Activated T-helper 1 cell treated with anti-CD3 and anti-CD28 coated beads, Interleukin-2, amount 50 U/mL, for 16 hours (primary cell): ENCODE results near the gene GPX3.

Experiments
- DNase-seq, 2 donors: peaks; one replicate each; pipeline ENCODE4 v3.0.0-alpha.2; 2020; ENCODE audit warnings: low read depth in 1 of 2, low spot score in 1 of 2

GPX3 gene

GRCh38 chr5:151020304-151021110 is at the start of gene GPX3:
Gene GPX3 (plus strand): TSS chr5:151020591. CDS start chr5:151020655, 64 bp downstream.
- DNase-seq, result no peak

GRCh38 chr5:150978590-150978989 is 41.8 kb upstream of the GPX3 start:
- no peak for DNase-seq

GRCh38 chr5:150987746-150988145 is 32.6 kb upstream of the GPX3 start:
- DNase-seq, result no peak

GRCh38 chr5:150989695-150990094 is 30.7 kb upstream of the GPX3 start:
- no peak for DNase-seq

GRCh38 chr5:150992705-150993104 is 27.7 kb upstream of the GPX3 start:
- DNase-seq, result no peak

GRCh38 chr5:150993422-150993821 is 27.0 kb upstream of the GPX3 start:
- DNase-seq, result no peak

GRCh38 chr5:150993826-150994412 is 26.5 kb upstream of the GPX3 start:
- DNase-seq, result no peak

GRCh38 chr5:150999704-151000442 is 20.5 kb upstream of the GPX3 start:
- no peak for DNase-seq

GRCh38 chr5:151001436-151001835 is 19.0 kb upstream of the GPX3 start:
- DNase-seq, result no peak

- DNase-seq, result no peak
These were observed 18.1 kb upstream of the GPX3 start for GRCh38 chr5:151002250-151002649.

GRCh38 chr5:151002681-151003502 is 17.5 kb upstream of the GPX3 start:
- DNase-seq, result no peak

- DNase-seq, result no peak
These were observed 16.9 kb upstream of the GPX3 start for GRCh38 chr5:151003503-151003860.

- no peak for DNase-seq
These were observed 15.9 kb upstream of the GPX3 start for GRCh38 chr5:151004499-151004898.

- DNase-seq, result no peak
These were observed 15.0 kb upstream of the GPX3 start for GRCh38 chr5:151005187-151005949.

GRCh38 chr5:151005950-151006576 is 14.3 kb upstream of the GPX3 start:
- no peak for DNase-seq

- DNase-seq, result no peak
These were observed 13.6 kb upstream of the GPX3 start for GRCh38 chr5:151006704-151007334.

GRCh38 chr5:151007430-151008209 is 12.8 kb upstream of the GPX3 start:
- DNase-seq, result no peak

- no peak for DNase-seq
These were observed 12.2 kb upstream of the GPX3 start for GRCh38 chr5:151008210-151008491.

- no peak for DNase-seq
These were observed 11.5 kb upstream of the GPX3 start for GRCh38 chr5:151008906-151009305.
